HG03108 (cell line): ENCODE results near the gene MRGPRD.

Source experiments
- ATAC-seq: cut with Tn5 transposase; IDR thresholded peaks from one replicate; pipeline ENCODE4 v1.9.1; 2021; ENCODE audit warnings: moderate library complexity; ENCODE audit not compliant: unreplicated experiment

Gene MRGPRD

GRCh38 chr11:68970921-68971636 lies 9.7 kb downstream of the MRGPRD start:
- no peak for ATAC-seq

- no peak for ATAC-seq
Measured at GRCh38 chr11:68969386-68969785, 11.4 kb downstream of the MRGPRD start.

GRCh38 chr11:68968306-68969250 lies 12.2 kb downstream of the MRGPRD start:
- no peak for ATAC-seq

- ATAC-seq: no peak
Measured at GRCh38 chr11:68966894-68967780, 13.6 kb downstream of the MRGPRD start.

- no peak for ATAC-seq
Measured at GRCh38 chr11:68965901-68966853, 14.6 kb downstream of the MRGPRD start.

GRCh38 chr11:68963779-68964178 lies 17.0 kb downstream of the MRGPRD start:
- no peak for ATAC-seq

GRCh38 chr11:68962527-68963250 lies 18.1 kb downstream of the MRGPRD start:
- no peak for ATAC-seq

- ATAC-seq: no peak
Measured at GRCh38 chr11:68961245-68961644, 19.5 kb downstream of the MRGPRD start.

- ATAC-seq: no peak
Measured at GRCh38 chr11:68960294-68961071, 20.3 kb downstream of the MRGPRD start.

- no peak for ATAC-seq
Measured at GRCh38 chr11:68959465-68960293, 21.1 kb downstream of the MRGPRD start.

GRCh38 chr11:68958211-68958610 lies 22.6 kb downstream of the MRGPRD start:
- no peak for ATAC-seq

- no peak for ATAC-seq
Measured at GRCh38 chr11:68956547-68957254, 24.1 kb downstream of the MRGPRD start.

GRCh38 chr11:68956142-68956541 lies 24.6 kb downstream of the MRGPRD start:
- ATAC-seq: no peak

- ATAC-seq: no peak
Measured at GRCh38 chr11:68955607-68955958, 25.2 kb downstream of the MRGPRD start.

GRCh38 chr11:68954836-68955606 lies 25.8 kb downstream of the MRGPRD start:
- ATAC-seq: no peak

GRCh38 chr11:68950762-68951161 lies 30.0 kb downstream of the MRGPRD start:
- no peak for ATAC-seq
